HG02852 (cell line): ENCODE measurements around the gene WDFY4.

Experiments used
- ATAC-seq: cut with Tn5 transposase; IDR thresholded peaks from one replicate; pipeline ENCODE4 v1.9.1; 2021; ENCODE audit warnings: mild to moderate bottlenecking, moderate library complexity; ENCODE audit not compliant: unreplicated experiment

WDFY4 gene

GRCh38 chr10:48957361-48958151 is 272.9 kb downstream of the WDFY4 start:
- ATAC-seq, result no peak

- no peak for ATAC-seq
These were observed 274.0 kb downstream of the WDFY4 start for GRCh38 chr10:48958598-48959190.

- ATAC-seq, result no peak
These were observed 279.4 kb downstream of the WDFY4 start for GRCh38 chr10:48964038-48964437.

GRCh38 chr10:48965460-48965859 is 280.8 kb downstream of the WDFY4 start:
- ATAC-seq, result no peak

- ATAC-seq, result no peak
These were observed 283.4 kb downstream of the WDFY4 start for GRCh38 chr10:48968036-48968435.

GRCh38 chr10:48970046-48970445 is 285.4 kb downstream of the WDFY4 start:
- no peak for ATAC-seq

GRCh38 chr10:48970654-48971053 is 286.0 kb downstream of the WDFY4 start:
- no peak for ATAC-seq

GRCh38 chr10:48973065-48973464 is 288.4 kb downstream of the WDFY4 start:
- no peak for ATAC-seq

- ATAC-seq, result no peak
These were observed 290.0 kb downstream of the WDFY4 start for GRCh38 chr10:48974510-48975156.

GRCh38 chr10:48976196-48976595 is 291.5 kb downstream of the WDFY4 start:
- no peak for ATAC-seq

GRCh38 chr10:48978318-48978717 is 293.6 kb downstream of the WDFY4 start:
- no peak for ATAC-seq

GRCh38 chr10:48981310-48981907 is 296.7 kb downstream of the WDFY4 start:
- no peak for ATAC-seq

GRCh38 chr10:48982584-48982983 is 297.9 kb downstream of the WDFY4 start:
- no peak for ATAC-seq

- ATAC-seq, result no peak
These were observed 299.1 kb downstream of the WDFY4 start for GRCh38 chr10:48983648-48984351.

GRCh38 chr10:48985621-48986158 is 301.0 kb downstream of the WDFY4 start:
- ATAC-seq, result no peak

GRCh38 chr10:48990226-48990625 is 305.6 kb downstream of the WDFY4 start:
- ATAC-seq, result no peak

- no peak for ATAC-seq
These were observed 309.0 kb downstream of the WDFY4 start for GRCh38 chr10:48993627-48994026.

GRCh38 chr10:48996329-48996728 is 311.7 kb downstream of the WDFY4 start:
- no peak for ATAC-seq

- ATAC-seq, result no peak
These were observed 314.7 kb downstream of the WDFY4 start for GRCh38 chr10:48999346-48999745.

- no peak for ATAC-seq
These were observed 316.0 kb downstream of the WDFY4 start for GRCh38 chr10:49000437-49001398.
